ENCODE data around the gene DEFB118. TPM values are rescaled to one million over a fixed set of nuclear protein-coding genes. Genes with fewer than 3 reads are reported as not detected.

The DEFB118 gene
- not detected for total RNA-seq

- H3K4me3 ChIP-seq = no peak within 1 kb of the TSS
- WGBS = 74% methylated on average over 2 of the region's 2 CpGs
- H3K36me3 ChIP-seq = no peaks in the 10 kb centered on the region
- H3K27me3 ChIP-seq = peaks cover 0 to 5% (median 0%) of the 10 kb centered on the region in 4 donors
- H3K9me3 ChIP-seq = peaks cover 0 to 12% (median 4%) of the 10 kb centered on the region in 4 donors
- H3K27ac ChIP-seq (replicated peaks in 1 of 4) = no peak within 1 kb of the TSS
- intact Hi-C loops (cut with DNase I) = no loop called here
- DNase-seq (ENCODE audit: extremely low spot score) = no peak
- TF ChIP-seq POLR2A (IDR thresholded peaks at IDR 0.05; ENCODE audit: low read depth) (no peak), POLR2AphosphoS5 (IDR thresholded peaks at IDR 0.05) (no peak), CTCF (IDR thresholded peaks at IDR 0.05) (no peak), EP300 (IDR thresholded peaks at IDR 0.05) (no peak)
- no peaks in the 10 kb centered on the region for H3K4me1 ChIP-seq
These were observed at the start of gene DEFB118 for GRCh38 chr20:31368301-31368700. TSS of gene DEFB118 (plus strand) at chr20:31368601. CDS start at chr20:31368651, 50 bp downstream.

- peaks cover 0 to 31% (median 4%) of the 10 kb centered on the region in 4 donors for H3K9me3 ChIP-seq
- DNase-seq (ENCODE audit: extremely low spot score) = no peak
- intact Hi-C loops (cut with DNase I) = no loop called here
- no peaks in the 10 kb centered on the region for H3K27me3 ChIP-seq
- 47% methylated on average over 3 of the region's 3 CpGs for WGBS
- H3K4me3 ChIP-seq = no peak overlapping the region
- no peaks in the 10 kb centered on the region for H3K4me1 ChIP-seq
- H3K27ac ChIP-seq (replicated peaks in 1 of 4) = no peak overlapping the region
- TF ChIP-seq POLR2AphosphoS5 (IDR thresholded peaks at IDR 0.05) (no peak), EP300 (IDR thresholded peaks at IDR 0.05) (no peak), POLR2A (IDR thresholded peaks at IDR 0.05; ENCODE audit: low read depth) (no peak), CTCF (IDR thresholded peaks at IDR 0.05) (no peak)
- no peaks in the 10 kb centered on the region for H3K36me3 ChIP-seq
These were observed 45.9 kb upstream of the DEFB118 start for GRCh38 chr20:31322504-31322903.

- DNase-seq (ENCODE audit: extremely low spot score) = no peak
- Histone ChIP-seq H3K9me3 (peaks cover 0 to 22% (median 2%) of the 10 kb centered on the region in 4 donors), H3K36me3 (no peaks in the 10 kb centered on the region), H3K27me3 (no peaks in the 10 kb centered on the region), H3K4me3 (no peak overlapping the region), H3K4me1 (no peaks in the 10 kb centered on the region), H3K27ac (replicated peaks in 1 of 4) (no peak overlapping the region)
- TF ChIP-seq POLR2A (IDR thresholded peaks at IDR 0.05; ENCODE audit: low read depth) = no peak
- TF ChIP-seq POLR2AphosphoS5 (IDR thresholded peaks at IDR 0.05) = no peak
- no peak for TF ChIP-seq EP300 (IDR thresholded peaks at IDR 0.05)
- TF ChIP-seq CTCF (IDR thresholded peaks at IDR 0.05) = no peak
- intact Hi-C loops (cut with DNase I) = no loop called here
These were observed 37.5 kb upstream of the DEFB118 start for GRCh38 chr20:31330893-31331292.

GRCh38 chr20:31341470-31341869, 26.9 kb upstream of the DEFB118 start:
- no peak for DNase-seq (ENCODE audit: extremely low spot score)
- intact Hi-C loops (cut with DNase I) = no loop called here
- TF ChIP-seq POLR2AphosphoS5 (IDR thresholded peaks at IDR 0.05) = no peak
- TF ChIP-seq EP300 (IDR thresholded peaks at IDR 0.05) = no peak
- Histone ChIP-seq H3K4me3 (no peak overlapping the region), H3K4me1 (no peaks in the 10 kb centered on the region), H3K9me3 (no peaks in the 10 kb centered on the region), H3K27ac (replicated peaks in 1 of 4) (no peak overlapping the region), H3K27me3 (no peaks in the 10 kb centered on the region), H3K36me3 (no peaks in the 10 kb centered on the region)

GRCh38 chr20:31355981-31356380, 12.4 kb upstream of the DEFB118 start:
- Histone ChIP-seq H3K27ac (replicated peaks in 1 of 4) (no peak overlapping the region), H3K9me3 (no peaks in the 10 kb centered on the region), H3K4me1 (no peaks in the 10 kb centered on the region), H3K36me3 (no peaks in the 10 kb centered on the region), H3K4me3 (no peak overlapping the region), H3K27me3 (no peaks in the 10 kb centered on the region)
- no peak for DNase-seq (ENCODE audit: extremely low spot score)
- intact Hi-C loops (cut with DNase I) = no loop called here
- 50% methylated on average over 1 of the region's 1 CpG for WGBS
- TF ChIP-seq POLR2A (IDR thresholded peaks at IDR 0.05; ENCODE audit: low read depth) (no peak), EP300 (IDR thresholded peaks at IDR 0.05) (no peak), POLR2AphosphoS5 (IDR thresholded peaks at IDR 0.05) (no peak), CTCF (IDR thresholded peaks at IDR 0.05) (no peak)

All from esophagus muscularis mucosa (tissue), 4 donors.